SIG-M5 (cell line): ENCODE data around the gene DAZL.

Experiments used
- DNase-seq: peaks from one replicate; lab custom pipeline; 2025; lab: John Stamatoyannopoulos, UW

Gene DAZL

GRCh38 chr3:16595778-16596177, 9.4 kb downstream of the DAZL start:
- DNase-seq: no peak

GRCh38 chr3:16589867-16590624, 15.2 kb downstream of the DAZL start:
- DNase-seq: no peak

GRCh38 chr3:16589120-16589519, 16.1 kb downstream of the DAZL start:
- DNase-seq: no peak

DNA sequence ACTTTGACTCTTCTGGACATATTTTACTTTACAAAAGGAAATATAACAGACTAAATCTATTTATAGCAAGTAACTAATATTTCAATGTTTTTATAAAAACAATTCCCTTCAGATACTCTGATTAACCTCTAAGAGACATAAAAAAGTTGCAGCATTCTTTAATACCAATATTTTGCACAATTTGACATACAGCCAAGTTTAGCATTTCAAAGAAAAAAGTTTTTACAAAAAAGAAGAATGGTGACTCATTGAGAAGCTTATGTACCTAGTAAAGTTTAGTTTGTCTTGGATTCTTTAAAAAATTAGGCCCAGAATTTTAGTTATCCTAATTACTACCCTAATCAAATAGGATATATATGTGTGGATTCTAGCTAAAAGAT, 17.6 kb downstream of the DAZL start:
- no peak for DNase-seq

- no peak for DNase-seq
Measured at GRCh38 chr3:16587047-16587680, 18.1 kb downstream of the DAZL start.

- DNase-seq: no peak
Measured at GRCh38 chr3:16584880-16585279, 20.3 kb downstream of the DAZL start.

GRCh38 chr3:16583551-16583950, 21.7 kb downstream of the DAZL start:
- DNase-seq: no peak

DNA sequence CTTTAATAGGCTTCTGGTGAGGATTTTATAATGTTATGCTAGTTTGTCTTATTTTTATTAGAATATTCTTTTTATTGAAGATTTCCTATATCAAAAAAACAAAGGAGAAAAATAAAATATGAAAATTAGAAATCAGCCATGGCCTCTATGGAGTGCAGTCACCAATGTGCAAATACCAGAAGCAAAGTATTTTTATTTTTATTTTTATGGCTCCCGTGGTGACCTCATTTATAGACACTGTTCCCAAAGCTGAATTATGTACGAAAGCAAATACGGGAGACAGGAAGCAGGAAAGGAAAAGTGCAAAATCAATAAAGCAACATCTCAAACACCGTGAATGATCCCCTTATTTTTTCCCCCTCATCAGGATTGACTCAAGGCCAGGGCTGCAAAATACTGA, 35.1 kb downstream of the DAZL start:
- no peak for DNase-seq

GRCh38 chr3:16568532-16568931, 36.7 kb downstream of the DAZL start:
- no peak for DNase-seq

DNA sequence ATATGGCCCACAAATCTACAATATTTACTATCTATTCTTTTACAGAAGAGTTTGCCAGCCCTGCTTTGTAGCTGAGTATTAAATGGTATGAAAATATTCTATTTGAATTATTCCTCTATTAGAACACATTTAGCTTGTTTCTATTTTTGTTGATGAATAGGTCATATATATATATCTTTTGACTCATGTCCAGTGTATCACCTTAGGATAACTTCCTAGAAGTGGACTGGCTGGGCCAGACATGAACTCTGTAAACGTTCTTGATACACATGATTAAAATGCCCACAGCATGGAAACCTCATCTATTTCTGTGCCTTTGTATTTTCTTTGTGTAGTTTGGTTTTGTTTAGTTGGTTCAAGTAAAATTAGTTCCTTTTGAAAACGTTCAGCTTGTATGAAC, 37.1 kb downstream of the DAZL start:
- no peak for DNase-seq

DNA sequence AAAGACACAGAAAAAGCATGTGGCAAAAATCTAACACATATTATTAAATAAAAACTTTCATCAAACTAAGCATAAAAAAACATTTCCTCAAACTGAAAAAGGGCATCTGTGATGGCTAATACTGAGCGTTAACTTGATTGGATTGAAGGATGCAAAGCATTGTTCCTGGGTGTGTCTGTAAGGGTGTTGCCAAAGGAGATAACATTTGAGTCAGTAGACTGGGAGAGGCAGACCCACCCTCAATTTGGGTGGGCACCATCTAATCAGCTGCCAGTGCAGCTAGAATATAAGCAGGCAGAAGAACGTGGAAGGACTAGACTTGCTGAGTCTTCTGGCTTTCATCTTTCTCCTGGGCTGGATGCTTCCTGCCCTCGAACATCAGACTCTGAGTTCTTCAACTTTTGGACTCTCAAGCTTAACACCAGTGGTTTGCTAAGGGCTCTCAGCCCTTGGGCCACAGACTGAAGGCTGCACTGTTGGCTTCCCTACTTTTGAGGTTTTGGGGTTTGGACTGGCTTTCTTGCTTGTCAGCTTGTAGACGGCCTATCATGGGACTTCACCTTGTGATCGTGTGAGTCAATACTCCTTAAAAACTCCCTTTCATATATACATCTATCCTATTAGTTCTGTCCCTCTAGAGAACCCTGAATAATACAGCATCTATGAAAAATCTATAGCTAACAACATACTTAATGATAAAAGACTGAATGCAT, 45.4 kb downstream of the DAZL start:
- no peak for DNase-seq

- no peak for DNase-seq
Measured at GRCh38 chr3:16554126-16554525, 51.1 kb downstream of the DAZL start.

DNA sequence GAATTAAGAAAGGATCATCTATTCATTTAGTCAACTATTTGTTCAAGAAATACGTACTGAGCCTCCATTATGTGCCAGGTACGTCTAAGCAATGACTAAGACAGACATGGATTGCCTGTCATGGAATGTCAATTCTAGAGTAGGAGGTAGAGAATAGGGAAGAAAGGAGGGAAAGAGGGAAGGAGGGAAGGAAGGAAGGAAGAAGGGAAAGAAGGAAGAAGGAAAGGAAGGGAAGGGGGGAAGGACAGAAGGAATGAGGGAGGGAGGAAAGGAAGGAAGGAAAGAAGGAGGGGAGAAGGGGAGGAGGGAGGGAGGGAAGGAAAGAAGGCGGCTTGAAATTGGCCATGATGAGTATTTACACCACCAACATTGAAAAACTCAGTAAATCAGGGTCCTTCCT, 52.5 kb downstream of the DAZL start:
- DNase-seq: no peak

DNA sequence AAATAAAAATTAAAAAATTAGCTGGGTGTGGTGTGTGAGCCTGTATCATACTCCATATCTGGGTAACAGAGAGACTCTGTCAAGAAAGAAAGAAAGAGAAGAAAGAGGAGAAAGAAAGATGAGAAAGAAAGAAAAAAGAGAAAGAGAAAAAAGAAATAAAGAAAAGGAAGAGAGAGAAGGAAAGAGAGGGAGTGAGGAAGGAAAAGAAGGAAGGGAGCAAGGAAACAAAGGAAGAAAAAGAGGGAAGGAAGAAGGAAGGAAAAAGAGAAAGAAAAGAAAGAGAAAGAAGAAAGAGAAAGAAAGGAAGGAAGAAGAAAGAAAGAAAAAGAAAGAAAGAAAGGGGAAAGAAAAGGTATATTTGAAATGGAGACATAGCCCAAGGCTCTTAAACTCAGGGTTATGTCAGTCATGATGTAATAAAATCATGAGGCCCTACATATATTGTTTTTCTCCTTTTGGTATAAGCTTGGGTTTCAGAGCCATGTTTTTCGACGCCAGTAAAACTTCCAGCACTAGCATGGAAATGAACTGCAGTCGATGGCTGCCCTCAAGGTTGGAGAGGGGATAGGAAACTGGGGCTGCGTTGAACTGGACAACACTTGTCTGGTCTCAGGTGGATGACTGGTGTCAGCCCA, 53.8 kb downstream of the DAZL start:
- DNase-seq: no peak

- peak; percentile 53 for DNase-seq
Measured at GRCh38 chr3:16550676-16551341, 54.4 kb downstream of the DAZL start.

GRCh38 chr3:16550305-16550675, 54.9 kb downstream of the DAZL start:
- DNase-seq: no peak

DNA sequence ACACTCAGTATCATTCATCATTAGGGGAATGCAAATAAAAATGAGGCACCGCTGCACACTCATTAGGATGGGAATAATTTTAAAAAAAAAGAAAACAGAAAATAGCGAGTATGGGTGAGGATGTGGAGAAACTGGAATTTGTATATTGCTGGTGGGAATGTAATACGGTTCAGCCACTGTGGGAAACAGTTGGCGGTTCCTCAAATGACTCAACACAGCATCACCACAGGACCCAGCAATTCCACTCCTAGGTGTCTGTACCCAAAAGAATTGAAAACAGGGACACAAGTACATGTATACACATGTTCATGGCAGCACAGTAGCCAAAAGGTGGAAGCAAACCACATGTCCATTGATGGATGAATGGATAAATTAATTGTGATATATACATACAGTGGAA, 56.5 kb downstream of the DAZL start:
- no peak for DNase-seq

- no peak for DNase-seq
Measured at GRCh38 chr3:16547561-16548357, 57.5 kb downstream of the DAZL start.

DNA sequence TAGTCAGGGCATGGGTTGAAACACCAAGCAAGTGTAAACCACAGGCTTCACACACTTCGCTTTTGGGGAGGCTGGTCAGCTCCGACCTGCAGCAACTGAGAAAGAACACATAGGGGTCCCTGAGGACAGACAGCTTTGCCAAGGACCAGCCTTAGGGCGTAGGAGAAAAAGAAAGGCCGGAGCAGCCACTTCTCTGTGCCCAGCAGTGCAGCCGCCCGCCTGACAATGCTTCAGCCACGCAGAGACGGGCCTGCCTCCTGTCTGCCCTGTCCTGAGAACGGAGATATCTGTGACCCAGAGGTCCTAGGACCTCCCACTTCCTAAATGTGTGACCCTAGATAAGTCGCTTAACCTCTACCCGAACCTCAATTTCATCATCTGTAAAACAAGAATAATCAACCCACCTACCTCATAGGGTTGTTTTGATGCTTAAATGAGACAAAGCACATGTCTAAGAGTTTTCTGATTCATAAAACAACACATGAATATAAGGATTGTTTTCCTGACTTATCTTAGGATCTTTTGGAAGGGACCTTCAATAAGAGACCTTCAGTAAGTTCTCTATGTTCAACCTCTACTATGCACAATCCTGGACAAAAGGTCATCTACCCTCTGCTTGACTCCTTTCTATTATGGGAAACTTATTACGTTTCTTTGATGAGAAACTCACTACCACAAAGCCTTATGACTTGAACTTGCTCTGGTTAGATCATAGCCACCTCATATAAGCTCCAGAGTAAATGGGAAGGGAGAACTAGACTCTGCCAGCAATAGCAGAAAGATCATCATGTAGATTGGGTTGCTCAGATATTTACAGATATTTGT, 58.8 kb downstream of the DAZL start:
- no peak for DNase-seq

- DNase-seq: no peak
Measured at GRCh38 chr3:16545413-16546185, 59.6 kb downstream of the DAZL start.
